ENCODE data around the gene HDC.

Gene HDC

DNA sequence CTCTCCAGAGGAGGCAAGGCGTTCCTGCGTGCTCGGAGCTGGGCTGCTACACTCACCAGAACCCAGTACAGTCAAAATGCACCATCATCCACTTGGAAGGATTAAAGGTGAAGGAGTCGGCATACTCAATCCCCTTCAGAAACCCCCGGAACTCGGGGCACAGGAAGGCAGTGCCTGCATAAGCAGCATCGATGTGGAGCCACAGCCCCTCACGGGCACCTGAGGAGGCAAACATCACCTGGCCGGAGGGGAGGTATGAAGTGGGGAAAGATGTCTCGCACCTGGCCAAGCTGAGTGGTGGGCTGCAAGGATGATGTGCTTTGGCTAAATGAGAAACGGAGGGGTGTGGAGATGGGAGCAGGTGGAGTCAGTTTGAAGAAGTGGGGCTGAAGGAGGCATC is 13.0 kb downstream of the HDC start:
- DNase-seq (ENCODE audit: low read depth) = no peak

- no peak for DNase-seq (ENCODE audit: low read depth)
Measured at GRCh38 chr15:50251638-50252182, 13.8 kb downstream of the HDC start.

- no peak for DNase-seq (ENCODE audit: low read depth)
Measured at GRCh38 chr15:50250760-50251394, 14.6 kb downstream of the HDC start.

- DNase-seq (ENCODE audit: low read depth) = no peak
Measured at GRCh38 chr15:50249704-50250103, 15.8 kb downstream of the HDC start.

DNA sequence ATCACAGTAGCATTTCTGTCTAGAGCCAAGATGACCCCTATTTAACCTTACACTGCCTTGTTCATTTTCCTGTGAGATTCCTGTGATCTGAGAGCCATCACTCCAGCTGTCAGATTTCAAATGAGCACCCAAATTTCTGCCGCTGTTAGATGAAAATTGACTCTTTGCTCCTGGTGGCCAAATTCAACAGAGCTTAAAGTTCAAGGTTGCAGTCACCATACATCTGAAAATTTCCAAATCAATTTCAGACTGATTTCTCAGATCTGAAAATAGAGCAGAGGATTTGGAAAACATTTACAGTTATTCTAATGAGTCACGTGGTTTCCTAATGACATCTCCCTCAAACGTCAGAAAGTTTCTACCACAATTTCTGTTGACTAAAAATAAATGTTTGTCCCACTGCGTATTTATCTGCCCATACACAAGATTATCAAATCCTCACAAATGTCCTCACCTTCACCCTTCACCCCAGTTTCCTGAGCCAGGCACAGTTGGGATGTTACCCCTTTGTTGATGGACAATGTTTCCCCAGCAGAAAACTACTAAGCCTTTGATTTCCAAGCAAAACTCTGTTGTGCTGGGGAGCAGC is 16.4 kb downstream of the HDC start:
- no peak for DNase-seq (ENCODE audit: low read depth)

DNA sequence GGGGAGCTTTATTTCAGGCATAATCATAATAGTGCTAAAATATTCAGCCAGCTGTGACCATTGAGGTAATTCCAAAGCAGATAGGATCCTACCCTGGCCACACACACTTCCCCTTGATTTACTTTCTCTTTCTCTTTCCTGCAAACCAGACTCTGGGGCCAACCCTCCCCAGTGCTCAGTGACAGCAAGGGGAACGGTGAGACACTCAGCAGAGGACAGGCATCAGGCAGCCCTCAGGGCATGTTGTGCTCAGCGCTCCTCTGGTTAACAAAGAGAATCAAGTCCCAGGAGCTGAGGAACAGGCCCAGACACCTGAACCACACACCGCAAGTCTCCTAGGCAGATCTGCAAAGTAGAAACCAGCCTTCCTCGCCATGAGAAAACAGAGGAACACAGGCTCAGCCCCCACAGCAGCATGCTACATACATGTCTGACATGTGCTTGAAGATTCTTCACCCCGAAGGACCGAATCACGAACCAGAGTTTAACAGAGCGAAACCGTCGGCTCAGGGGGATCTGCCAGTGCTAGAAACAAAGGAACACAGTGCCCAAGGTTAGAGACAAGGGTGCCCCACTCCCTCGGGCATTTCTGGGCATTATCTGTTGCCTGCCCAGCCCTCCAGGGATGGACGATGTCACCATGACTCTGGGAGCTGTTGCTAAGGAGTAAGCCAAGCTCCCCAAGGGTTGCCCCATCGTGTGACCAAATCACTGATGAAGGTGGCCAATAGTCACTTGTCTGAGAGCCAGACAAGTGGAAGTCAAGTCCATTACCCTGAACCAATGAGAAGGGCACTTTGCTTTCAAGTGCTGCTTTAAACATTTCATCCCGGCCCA is 17.5 kb downstream of the HDC start:
- no peak for DNase-seq (ENCODE audit: low read depth)

- no peak for DNase-seq (ENCODE audit: low read depth)
Measured at GRCh38 chr15:50246631-50247030, 18.9 kb downstream of the HDC start.

DNA sequence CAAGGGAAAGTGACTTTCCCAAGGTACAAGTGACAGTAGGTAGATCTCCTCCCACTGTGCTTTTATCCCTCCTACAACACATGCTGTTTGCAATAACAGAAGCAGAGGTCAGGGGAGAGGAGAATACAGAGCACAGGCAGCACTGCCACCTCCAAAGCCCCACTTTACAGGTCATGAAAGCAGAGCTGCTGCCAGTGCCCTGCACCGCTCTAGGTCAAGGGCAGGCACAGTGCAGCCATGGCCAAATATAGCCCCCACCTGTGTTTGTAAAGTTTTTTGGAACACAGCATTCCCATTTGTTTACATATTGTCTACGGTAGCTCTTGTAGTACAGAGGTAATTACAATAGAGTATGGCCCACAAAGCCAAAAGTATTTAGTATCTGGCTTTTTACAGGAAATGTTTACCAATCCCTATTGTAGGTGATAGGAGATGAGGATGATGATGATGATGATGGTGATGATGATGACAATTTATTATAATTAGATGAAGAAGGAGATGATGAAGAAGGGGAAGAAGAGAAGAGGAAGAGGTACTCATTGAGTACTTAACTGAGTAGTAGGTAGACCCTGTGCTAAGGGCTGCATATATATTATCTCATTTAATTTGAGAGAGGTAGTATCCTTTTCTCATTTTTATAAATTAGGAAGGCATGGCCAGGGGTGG is 20.4 kb downstream of the HDC start:
- no peak for DNase-seq (ENCODE audit: low read depth)

GRCh38 chr15:50244153-50244552 is 21.4 kb downstream of the HDC start:
- DNase-seq (ENCODE audit: low read depth) = no peak

- peak; percentile 35 for DNase-seq (ENCODE audit: low read depth)
Measured at GRCh38 chr15:50241684-50242450, 23.7 kb downstream of the HDC start.

DNA sequence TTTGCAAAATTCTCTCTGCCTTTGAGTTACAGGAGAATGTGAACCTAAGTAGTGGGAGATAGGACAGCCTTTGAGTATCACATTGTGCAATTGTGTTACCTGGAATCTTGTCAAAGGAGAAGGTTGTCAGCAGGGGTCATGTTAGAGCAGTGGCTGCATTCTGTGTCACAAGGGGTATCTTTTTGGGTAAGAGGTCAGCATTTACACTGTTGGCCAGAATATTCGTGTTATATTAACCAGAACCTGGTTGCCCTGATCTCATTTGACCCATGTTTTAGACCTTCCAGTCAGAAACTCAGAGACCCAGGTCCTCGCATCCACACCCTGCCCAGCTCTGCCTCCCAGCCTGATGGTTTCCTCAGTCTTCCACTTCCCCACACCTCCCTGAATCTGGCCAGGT is 27.3 kb downstream of the HDC start:
- DNase-seq (ENCODE audit: low read depth) = no peak

DNA sequence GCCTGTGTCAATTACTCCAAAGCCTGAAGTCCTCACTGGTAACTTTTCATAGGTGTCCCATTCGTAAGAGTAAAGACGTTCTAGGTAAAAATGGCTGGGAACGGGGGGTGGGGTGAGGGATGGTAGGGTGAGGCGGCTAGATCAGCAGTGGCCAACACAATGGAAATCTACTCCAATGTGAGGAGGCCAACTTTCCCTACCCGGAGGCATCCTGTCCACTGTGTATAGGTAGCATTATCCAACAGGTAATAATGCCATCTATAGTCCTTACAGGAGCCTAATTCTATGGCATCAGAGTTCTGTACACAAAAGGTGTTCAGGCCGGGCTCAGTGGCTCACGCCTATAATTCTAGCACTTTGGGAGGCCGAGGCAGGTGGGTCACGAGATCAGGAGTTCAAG is 29.1 kb downstream of the HDC start:
- DNase-seq (ENCODE audit: low read depth) = no peak

DNA sequence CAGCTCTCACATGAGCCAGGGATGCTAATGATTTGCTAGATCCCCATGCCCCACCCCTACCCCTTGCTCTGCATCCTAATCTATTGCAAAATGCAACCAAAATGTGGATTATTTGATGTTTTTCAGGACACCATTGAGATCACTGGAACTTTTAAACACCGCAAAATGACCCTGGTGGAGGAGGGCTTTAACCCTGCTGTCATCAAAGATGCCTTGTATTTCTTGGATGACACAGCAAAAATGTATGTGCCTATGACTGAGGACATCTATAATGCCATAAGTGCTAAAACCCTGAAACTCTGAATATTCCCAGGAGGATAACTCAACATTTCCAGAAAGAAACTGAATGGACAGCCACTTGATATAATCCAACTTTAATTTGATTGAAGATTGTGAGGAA is 29.7 kb downstream of the HDC start:
- no peak for DNase-seq (ENCODE audit: low read depth)

DNA sequence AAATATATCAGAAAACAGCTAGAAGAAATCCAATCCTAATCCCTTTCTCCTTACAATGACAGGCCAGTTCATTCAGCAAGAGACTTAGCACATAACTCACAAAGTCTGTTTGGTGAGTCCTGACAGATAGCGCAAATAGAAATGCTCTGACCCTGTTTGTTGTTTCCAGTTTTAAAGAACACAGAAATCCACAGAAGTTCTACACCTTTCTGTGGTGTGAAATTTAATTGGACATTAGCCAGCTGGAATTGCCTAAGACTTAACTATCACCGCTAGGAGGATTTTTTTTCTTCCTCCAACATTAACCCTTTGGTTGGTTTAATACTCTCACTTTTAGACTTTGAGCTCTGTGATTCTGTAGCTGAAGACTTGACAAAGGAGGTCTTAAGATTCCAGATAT is 30.8 kb downstream of the HDC start:
- no peak for DNase-seq (ENCODE audit: low read depth)

DNA sequence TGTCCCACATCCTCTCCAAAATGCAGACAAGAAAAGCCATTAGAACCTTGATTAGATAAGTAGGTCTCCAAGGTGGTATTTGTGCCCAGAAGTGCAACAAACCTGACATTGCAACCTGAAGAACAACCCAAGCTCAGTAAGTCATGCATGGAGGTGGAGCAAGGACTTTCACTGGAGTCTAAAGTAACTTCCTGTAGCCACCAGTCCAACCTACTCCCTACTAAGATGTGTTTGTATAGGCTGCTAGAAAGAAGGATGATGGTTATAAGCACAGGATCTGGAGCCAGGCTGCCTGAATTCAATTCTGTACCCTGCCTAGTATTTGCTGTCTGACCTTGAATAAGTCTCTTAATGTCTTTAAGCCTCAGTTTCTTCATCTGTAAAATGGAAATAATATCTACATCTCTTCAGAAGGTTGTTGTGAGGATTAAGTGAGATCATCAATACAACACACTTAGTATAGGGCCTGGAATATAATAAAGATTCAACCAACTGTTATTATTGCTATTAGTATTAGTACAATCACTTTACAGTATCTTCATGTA is 32.3 kb downstream of the HDC start:
- no peak for DNase-seq (ENCODE audit: low read depth)

DNA sequence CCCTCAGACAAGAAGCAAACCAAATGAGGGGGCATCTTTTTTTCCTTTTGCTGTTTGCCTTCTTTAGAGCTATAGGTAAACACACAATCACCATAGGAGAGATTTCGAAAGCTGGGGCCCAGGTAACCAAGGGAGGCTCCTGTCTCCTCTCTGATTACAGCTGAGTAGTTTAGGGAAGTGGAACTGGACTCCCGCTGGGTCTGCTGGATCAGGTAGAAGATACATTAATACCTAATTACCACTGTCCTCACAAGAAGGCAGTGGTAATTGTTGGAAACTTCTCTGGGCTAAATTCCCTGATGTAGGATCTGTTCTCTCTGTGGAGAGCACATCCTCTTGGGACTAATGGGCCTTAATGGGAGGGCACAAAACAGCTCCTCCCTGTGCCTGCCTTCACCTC is 32.7 kb downstream of the HDC start:
- DNase-seq (ENCODE audit: low read depth) = no peak

DNA sequence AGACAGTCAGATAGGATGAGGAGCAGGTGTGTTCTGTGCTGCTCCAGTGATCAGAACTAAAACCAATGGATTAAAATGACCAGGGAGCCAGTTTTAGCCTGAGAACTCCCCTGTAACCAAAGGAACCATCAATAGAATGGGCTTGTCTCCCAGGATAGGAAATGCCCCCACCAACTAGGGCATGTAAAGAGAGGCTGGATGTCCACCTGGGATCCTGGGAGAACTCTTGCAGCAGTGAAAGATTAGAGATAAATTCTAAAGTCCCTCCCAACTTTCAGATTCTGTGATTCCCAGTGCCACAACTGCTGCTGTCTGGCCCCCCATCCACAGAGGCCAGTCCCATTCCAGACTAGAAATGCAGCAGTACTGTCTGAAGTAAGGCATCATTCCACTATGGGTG is 33.8 kb downstream of the HDC start:
- DNase-seq (ENCODE audit: low read depth) = no peak

- no peak for DNase-seq (ENCODE audit: low read depth)
Measured at GRCh38 chr15:50229336-50229735, 36.2 kb downstream of the HDC start.

DNA sequence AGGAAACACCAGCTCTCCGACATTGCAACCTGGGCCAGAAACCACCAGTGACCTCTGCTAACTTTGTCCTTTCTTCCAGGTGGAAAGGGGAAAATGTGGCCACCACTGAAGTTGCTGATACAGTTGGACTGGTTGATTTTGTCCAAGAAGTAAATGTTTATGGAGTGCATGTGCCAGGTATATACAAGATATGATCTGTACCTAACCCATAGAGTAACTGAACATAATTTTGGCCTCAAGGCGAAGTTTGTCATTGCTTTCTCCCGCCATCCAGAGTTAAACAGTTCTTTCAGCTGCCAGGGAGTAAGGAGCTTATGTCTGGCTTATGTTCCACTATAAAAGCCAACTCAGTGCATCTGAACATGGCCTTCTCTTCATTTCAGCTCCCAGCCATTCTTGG is 36.7 kb downstream of the HDC start:
- DNase-seq (ENCODE audit: low read depth) = no peak

- DNase-seq (ENCODE audit: low read depth) = peak; percentile 72
Measured at GRCh38 chr15:50227076-50227475, 38.5 kb downstream of the HDC start.

DNA sequence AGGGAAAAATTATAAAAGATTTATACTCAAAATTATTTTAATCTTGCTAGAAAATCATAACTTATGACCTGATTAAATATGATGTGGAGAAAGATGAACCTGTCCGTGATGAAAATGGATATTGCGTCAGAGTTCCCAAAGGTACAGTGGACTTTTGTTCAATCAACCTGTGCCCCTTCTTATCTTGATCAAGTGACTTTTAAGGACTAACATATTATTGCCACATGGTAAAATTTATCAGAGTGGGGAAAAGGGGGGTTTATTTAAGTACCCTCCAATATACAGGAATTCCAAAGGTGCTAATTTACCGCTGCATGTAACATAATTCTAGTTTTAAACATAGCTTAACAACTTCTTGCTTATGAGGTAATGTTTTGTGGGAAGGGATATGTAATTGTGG is 39.6 kb downstream of the HDC start:
- no peak for DNase-seq (ENCODE audit: low read depth)

- DNase-seq (ENCODE audit: low read depth) = no peak
Measured at GRCh38 chr15:50225057-50225456, 40.5 kb downstream of the HDC start.

Data from GM04503 (cell line).